A673 (cell line): ENCODE results near the gene SPIRE1.

Source experiments
- EZH2 ChIP-seq: fragments of 200-600 bp; sonication (generic); IDR thresholded peaks from 2 replicates; pipeline ENCODE4 v1.6.1; 2017; ENCODE audit warnings: borderline replicate concordance, low read depth, mild to moderate bottlenecking, mixed read lengths, antibody characterized with exemption, low read length; ENCODE audit not compliant: poor library complexity, severe bottlenecking
- TF ChIP-seq, protein P1 (sequence below): fragments of 300-800, 200-600 bp; sonication (generic); conservative IDR thresholded peaks from 2 replicates; pipeline ENCODE4 v1.5.1; 2017; ENCODE audit warnings: low read depth, mild to moderate bottlenecking, antibody characterized with exemption, low read length, moderate library complexity, mixed read lengths

DNA sequence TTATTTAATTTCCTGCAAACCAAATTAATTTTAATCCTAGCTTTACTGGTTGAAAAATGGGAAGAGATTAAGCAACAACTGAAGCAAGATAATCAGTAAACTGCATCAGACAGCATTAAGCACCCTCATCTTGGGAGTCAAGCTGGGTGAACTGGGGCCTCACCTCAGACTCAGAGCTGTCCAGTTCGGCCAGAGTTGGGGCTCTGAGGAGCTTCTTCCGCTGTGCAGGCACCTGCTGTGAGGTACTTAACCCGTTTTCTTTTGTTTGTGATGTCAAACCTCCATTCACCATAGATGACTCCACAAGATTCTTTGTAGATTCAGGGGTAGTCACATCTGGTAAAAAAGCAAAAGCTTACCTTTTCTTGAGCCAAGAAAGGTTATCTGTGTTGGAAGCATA lies 178.4 kb downstream of the SPIRE1 start:
- TF ChIP-seq, protein P1, sequence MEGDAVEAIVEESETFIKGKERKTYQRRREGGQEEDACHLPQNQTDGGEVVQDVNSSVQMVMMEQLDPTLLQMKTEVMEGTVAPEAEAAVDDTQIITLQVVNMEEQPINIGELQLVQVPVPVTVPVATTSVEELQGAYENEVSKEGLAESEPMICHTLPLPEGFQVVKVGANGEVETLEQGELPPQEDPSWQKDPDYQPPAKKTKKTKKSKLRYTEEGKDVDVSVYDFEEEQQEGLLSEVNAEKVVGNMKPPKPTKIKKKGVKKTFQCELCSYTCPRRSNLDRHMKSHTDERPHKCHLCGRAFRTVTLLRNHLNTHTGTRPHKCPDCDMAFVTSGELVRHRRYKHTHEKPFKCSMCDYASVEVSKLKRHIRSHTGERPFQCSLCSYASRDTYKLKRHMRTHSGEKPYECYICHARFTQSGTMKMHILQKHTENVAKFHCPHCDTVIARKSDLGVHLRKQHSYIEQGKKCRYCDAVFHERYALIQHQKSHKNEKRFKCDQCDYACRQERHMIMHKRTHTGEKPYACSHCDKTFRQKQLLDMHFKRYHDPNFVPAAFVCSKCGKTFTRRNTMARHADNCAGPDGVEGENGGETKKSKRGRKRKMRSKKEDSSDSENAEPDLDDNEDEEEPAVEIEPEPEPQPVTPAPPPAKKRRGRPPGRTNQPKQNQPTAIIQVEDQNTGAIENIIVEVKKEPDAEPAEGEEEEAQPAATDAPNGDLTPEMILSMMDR = no peak
- no peak for TF ChIP-seq EZH2
